Hepatocyte (in vitro differentiated cells): ENCODE data around the gene GPN1.

Experiments
- EZH2 ChIP-seq: fragments of 200-600 bp; sonication (generic); IDR thresholded peaks from 2 replicates; pipeline ENCODE4 v1.6.1; 2016; ENCODE audit warnings: antibody characterized with exemption, mild to moderate bottlenecking, borderline replicate concordance
- TF ChIP-seq, protein P1 (sequence below): fragments of 200-600 bp; sonication (generic); IDR thresholded peaks from 2 replicates; pipeline ENCODE4 v1.5.1; 2016; ENCODE audit warnings: antibody characterized with exemption, mild to moderate bottlenecking; ENCODE audit not compliant: poor library complexity

DNA sequence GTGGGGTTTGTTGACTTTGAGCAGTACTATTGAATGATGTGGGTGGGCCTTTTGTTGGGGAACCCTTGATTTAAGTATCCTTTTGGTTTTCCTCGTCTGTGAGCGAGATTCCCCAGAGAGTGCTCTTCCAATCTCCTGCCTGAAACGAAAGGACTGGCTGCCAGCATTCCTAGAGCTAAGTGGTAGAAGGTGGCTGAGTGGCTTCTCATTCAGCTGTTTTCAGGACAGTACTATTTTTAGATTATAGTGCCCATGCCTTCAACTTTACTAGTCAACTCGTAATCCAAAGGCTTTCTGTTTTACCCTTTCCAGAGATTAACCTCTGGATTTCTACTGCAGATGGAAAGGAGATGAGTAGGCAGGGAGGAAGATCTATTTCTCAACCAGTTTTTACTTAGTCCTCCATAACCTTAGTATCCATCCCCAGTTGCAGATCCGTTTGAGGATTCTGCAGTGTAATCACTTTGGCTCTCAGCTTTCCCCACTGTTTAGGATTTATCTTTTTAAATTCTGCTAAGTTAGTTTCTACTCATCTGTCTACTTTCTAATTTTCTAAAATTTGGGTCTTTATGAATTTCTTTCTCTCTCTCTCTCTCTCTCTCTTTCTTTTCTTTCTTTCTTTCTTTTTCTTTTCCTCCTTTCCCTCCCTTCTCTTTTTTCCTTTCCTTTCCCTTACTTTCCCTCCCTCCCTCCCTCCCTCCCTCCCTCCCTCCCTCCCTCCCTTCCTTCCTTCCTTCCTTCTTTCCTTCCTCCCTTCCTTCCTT lies 44.1 kb downstream of the GPN1 start:
- TF ChIP-seq, protein P1, sequence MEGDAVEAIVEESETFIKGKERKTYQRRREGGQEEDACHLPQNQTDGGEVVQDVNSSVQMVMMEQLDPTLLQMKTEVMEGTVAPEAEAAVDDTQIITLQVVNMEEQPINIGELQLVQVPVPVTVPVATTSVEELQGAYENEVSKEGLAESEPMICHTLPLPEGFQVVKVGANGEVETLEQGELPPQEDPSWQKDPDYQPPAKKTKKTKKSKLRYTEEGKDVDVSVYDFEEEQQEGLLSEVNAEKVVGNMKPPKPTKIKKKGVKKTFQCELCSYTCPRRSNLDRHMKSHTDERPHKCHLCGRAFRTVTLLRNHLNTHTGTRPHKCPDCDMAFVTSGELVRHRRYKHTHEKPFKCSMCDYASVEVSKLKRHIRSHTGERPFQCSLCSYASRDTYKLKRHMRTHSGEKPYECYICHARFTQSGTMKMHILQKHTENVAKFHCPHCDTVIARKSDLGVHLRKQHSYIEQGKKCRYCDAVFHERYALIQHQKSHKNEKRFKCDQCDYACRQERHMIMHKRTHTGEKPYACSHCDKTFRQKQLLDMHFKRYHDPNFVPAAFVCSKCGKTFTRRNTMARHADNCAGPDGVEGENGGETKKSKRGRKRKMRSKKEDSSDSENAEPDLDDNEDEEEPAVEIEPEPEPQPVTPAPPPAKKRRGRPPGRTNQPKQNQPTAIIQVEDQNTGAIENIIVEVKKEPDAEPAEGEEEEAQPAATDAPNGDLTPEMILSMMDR, result no peak
- TF ChIP-seq EZH2, result no peak
